8988T (cell line): ENCODE data around the gene PEAK3.
"Not testable (repeated sequence)": the region's sequence is repeated elsewhere in the genome, so short reads cannot be mapped to it uniquely, and the experiment has no call there.

Source experiments
- DNase-seq: peaks from one replicate; pipeline ENCODE4 v3.0.0; 2011

The PEAK3 gene

GRCh38 chr19:2288338-2288817, 6.4 kb upstream of the PEAK3 start:
- DNase-seq: no peak

- no peak for DNase-seq
These were observed 5.8 kb upstream of the PEAK3 start for GRCh38 chr19:2287585-2288337.

- no peak for DNase-seq
These were observed 4.6 kb upstream of the PEAK3 start for GRCh38 chr19:2286402-2287140.

GRCh38 chr19:2283835-2284507, 2.0 kb upstream of the PEAK3 start:
- DNase-seq: no peak

GRCh38 chr19:2282862-2283237, 875 bp upstream of the PEAK3 start:
- DNase-seq: no peak

GRCh38 chr19:2281265-2282061, 512 bp downstream of the PEAK3 start:
- DNase-seq: not testable (repeated sequence)

- no peak for DNase-seq
These were observed 1.2 kb downstream of the PEAK3 start for GRCh38 chr19:2280633-2281264.

- DNase-seq: no peak
These were observed 3.4 kb downstream of the PEAK3 start for GRCh38 chr19:2278459-2279158.

- DNase-seq: no peak
These were observed 4.8 kb downstream of the PEAK3 start for GRCh38 chr19:2277138-2277537.

GRCh38 chr19:2276429-2276986, 5.5 kb downstream of the PEAK3 start:
- peak; percentile 17 for DNase-seq

- no peak for DNase-seq
These were observed 6.2 kb downstream of the PEAK3 start for GRCh38 chr19:2275588-2276428.

GRCh38 chr19:2274931-2275535, 6.9 kb downstream of the PEAK3 start:
- DNase-seq: peak; percentile 90

- peak; percentile 16 for DNase-seq
These were observed 7.7 kb downstream of the PEAK3 start for GRCh38 chr19:2274185-2274711.

- peak; percentile 97 for DNase-seq
These were observed 8.4 kb downstream of the PEAK3 start for GRCh38 chr19:2273356-2274184.

GRCh38 chr19:2271234-2272103, 10.5 kb downstream of the PEAK3 start:
- DNase-seq: peak; percentile 46

GRCh38 chr19:2270423-2271233, 11.3 kb downstream of the PEAK3 start:
- peak; percentile 42 for DNase-seq

GRCh38 chr19:2270157-2270422, 11.9 kb downstream of the PEAK3 start:
- DNase-seq: peak; percentile 18
